Calu3 (cell line): ENCODE data around the gene PGRMC2. TPM values are rescaled to one million over a fixed set of nuclear protein-coding genes. Genes with fewer than 3 reads are reported as not detected.

Experiments
- BruUV-seq: library from RNA; stranded (reverse); fragments of 400-500 nt; replicated peaks from 2 replicates; lab custom pipeline; 2021; lab: Mats Ljungman, UMichigan
- CTCF ChIA-PET: fragments of 300-600 bp; sonication (Branson Sonifier 250); formaldehyde crosslinking; loops from one replicate; lab custom pipeline; 2022; ENCODE audit warnings: antibody characterized with exemption; lab: Charles Lee
- DNase-seq: peaks from one replicate; pipeline ENCODE4 v3.0.0; 2022
- H3K27ac Mint-ChIP-seq: one replicate; pipeline ENCODE4 v1.8.0; 2022; ENCODE audit warnings: mixed read lengths; ENCODE audit not compliant: unreplicated experiment
- H3K27me3 Mint-ChIP-seq: one replicate; pipeline ENCODE4 v1.8.0; 2022; ENCODE audit warnings: mixed read lengths; ENCODE audit not compliant: unreplicated experiment
- H3K36me3 Mint-ChIP-seq: one replicate; pipeline ENCODE4 v1.8.0; 2022; ENCODE audit warnings: mild to moderate bottlenecking, moderate library complexity, mixed read lengths; ENCODE audit not compliant: insufficient read depth, unreplicated experiment
- H3K4me1 Mint-ChIP-seq: one replicate; pipeline ENCODE4 v1.8.0; 2022; ENCODE audit warnings: mild to moderate bottlenecking, low read depth, mixed read lengths; ENCODE audit not compliant: unreplicated experiment
- H3K4me3 Mint-ChIP-seq: one replicate; pipeline ENCODE4 v1.8.0; 2022; ENCODE audit warnings: mild to moderate bottlenecking, low read depth, moderate library complexity, mixed read lengths; ENCODE audit not compliant: unreplicated experiment
- H3K9me3 Mint-ChIP-seq: one replicate; pipeline ENCODE4 v1.8.0; 2022; ENCODE audit warnings: low read depth, mixed read lengths; ENCODE audit not compliant: unreplicated experiment
- CTCF ChIP-seq: fragments of 200-600 bp; IDR thresholded peaks from one replicate; pipeline ENCODE4 v1.8.0; 2022; ENCODE audit warnings: antibody characterized with exemption; ENCODE audit not compliant: unreplicated experiment
- intact Hi-C: fragments of 100-400 bp; cut with micrococcal nuclease; formaldehyde crosslinking; loops from one replicate; pipeline ENCODE4 v1.10.0; 2022; ENCODE audit not compliant: unreplicated experiment
- total RNA-seq: library from RNA; stranded (reverse); gene quantifications from 2 replicates; pipeline ENCODE4 v1.2.3, GENCODE V29; 2022

PGRMC2 gene
- total RNA-seq, 1 experiment from 2014 or later, result 54.5 TPM

DNA sequence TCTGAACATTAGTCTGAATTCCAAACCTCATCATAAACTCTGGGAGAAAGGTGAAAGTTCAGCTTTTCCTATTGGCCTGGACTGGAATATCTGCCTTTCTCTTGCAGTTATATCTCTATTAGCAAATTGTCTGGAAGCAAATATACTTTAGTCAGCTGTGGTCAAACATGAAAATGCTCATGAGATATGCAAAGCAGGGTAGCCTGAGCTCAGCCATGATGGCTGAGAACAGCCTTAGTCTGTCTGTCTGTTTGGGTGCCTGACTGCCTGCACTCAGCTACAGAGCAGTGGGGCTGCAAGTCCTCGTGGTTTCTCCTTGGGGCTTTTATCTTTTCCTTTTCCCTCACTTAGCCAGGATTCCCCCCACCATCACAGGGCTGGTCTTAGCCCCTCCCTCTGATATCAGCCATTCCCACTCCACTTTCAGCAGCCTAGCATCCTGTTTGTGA, 19.5 kb upstream of the PGRMC2 start:
- no TSS peak for BruUV-seq
- Mint-ChIP-seq H3K4me1 (peaks cover 21% of the 10 kb centered on the region), H3K27me3 (no peaks in the 10 kb centered on the region), H3K36me3 (peaks cover 5% of the 10 kb centered on the region), H3K4me3 (no peak overlapping the region), H3K27ac (no peak overlapping the region), H3K9me3 (no peaks in the 10 kb centered on the region)
- intact Hi-C loops, result no loop called here
- CTCF ChIA-PET, result no interaction called here
- no peak for TF ChIP-seq CTCF
- DNase-seq, result no peak

GRCh38 chr4:128305942-128306341, 18.3 kb upstream of the PGRMC2 start:
- intact Hi-C loops, result no loop called here
- Mint-ChIP-seq H3K27ac (no peak overlapping the region), H3K9me3 (peaks cover under 1% of the 10 kb centered on the region), H3K27me3 (no peaks in the 10 kb centered on the region), H3K36me3 (peaks cover 5% of the 10 kb centered on the region), H3K4me1 (peaks cover 9% of the 10 kb centered on the region), H3K4me3 (no peak overlapping the region)
- CTCF ChIA-PET, result no interaction called here
- DNase-seq, result no peak
- TF ChIP-seq CTCF, result no peak
- BruUV-seq, result no TSS peak

DNA sequence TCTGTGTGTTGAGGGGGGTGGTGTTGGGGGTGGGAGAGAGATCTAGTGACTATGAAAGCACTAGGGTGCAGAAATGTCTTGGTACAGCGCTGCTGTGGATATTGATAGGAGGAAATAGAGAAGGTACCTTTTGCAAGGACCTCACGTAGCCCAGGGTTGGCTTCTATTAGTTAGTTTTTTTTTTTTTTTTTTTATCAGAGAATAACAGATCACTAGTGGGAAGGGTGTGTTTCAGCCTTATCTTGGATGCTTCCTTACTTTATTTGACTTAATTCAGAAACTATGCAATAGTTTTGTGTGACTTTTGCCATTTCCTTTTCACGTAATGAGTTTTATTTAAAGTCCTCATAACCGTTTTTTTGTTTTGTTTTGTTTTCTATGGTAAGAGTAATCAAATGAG, 16.4 kb upstream of the PGRMC2 start:
- Mint-ChIP-seq H3K27ac (no peak overlapping the region), H3K36me3 (peaks cover 5% of the 10 kb centered on the region), H3K9me3 (peaks cover 2% of the 10 kb centered on the region), H3K27me3 (no peaks in the 10 kb centered on the region), H3K4me3 (no peak overlapping the region), H3K4me1 (no peaks in the 10 kb centered on the region)
- BruUV-seq, result no TSS peak
- TF ChIP-seq CTCF, result no peak
- DNase-seq, result no peak
- CTCF ChIA-PET, result no interaction called here
- intact Hi-C loops, result no loop called here

GRCh38 chr4:128303405-128303785, 15.8 kb upstream of the PGRMC2 start:
- H3K27ac Mint-ChIP-seq, result no peak overlapping the region
- no peaks in the 10 kb centered on the region for H3K4me1 Mint-ChIP-seq
- peaks cover 2% of the 10 kb centered on the region for H3K9me3 Mint-ChIP-seq
- H3K4me3 Mint-ChIP-seq, result no peak overlapping the region
- intact Hi-C loops, result no loop called here
- H3K27me3 Mint-ChIP-seq, result no peaks in the 10 kb centered on the region
- TF ChIP-seq CTCF, result no peak
- BruUV-seq, result no TSS peak
- CTCF ChIA-PET, result no interaction called here
- peaks cover 5% of the 10 kb centered on the region for H3K36me3 Mint-ChIP-seq
- no peak for DNase-seq
